GM18951 (cell line): Measurements from ENCODE around the gene CPB1.

Source experiments
- POLR2A ChIP-seq: IDR thresholded peaks from 4 replicates; pipeline ENCODE4 v1.6.1; 2011; ENCODE audit warnings: mild to moderate bottlenecking; ENCODE audit not compliant: insufficient read length, insufficient read depth; ENCODE audit errors: extremely low read depth
- in situ Hi-C: fragments of 300-500 bp; cut with MboI; formaldehyde crosslinking; loops from one replicate; pipeline ENCODE4 v1.12.0; 2022; ENCODE audit warnings: low sequenced_read_pairs, mixed read lengths, inconsistent platforms; ENCODE audit not compliant: unreplicated experiment

Gene CPB1

GRCh38 chr3:148881286-148881685 lies 53.7 kb downstream of the CPB1 start:
- in situ Hi-C loops, result no loop called here

GRCh38 chr3:148882288-148882687 lies 54.7 kb downstream of the CPB1 start:
- in situ Hi-C loops, result no loop called here
- no peak for TF ChIP-seq POLR2A

More at GRCh38 chr3:148881286-148881685, 53.7 kb downstream of the CPB1 start:
- TF ChIP-seq POLR2A, result no peak

- in situ Hi-C loops, result no loop called here
- TF ChIP-seq POLR2A, result no peak
Measured at GRCh38 chr3:148883163-148883562, 55.6 kb downstream of the CPB1 start.

GRCh38 chr3:148884261-148884660 lies 56.6 kb downstream of the CPB1 start:
- in situ Hi-C loops, result no loop called here
- TF ChIP-seq POLR2A, result no peak

GRCh38 chr3:148889828-148890227 lies 62.2 kb downstream of the CPB1 start:
- TF ChIP-seq POLR2A, result no peak
- in situ Hi-C loops, result no loop called here

- TF ChIP-seq POLR2A, result no peak
- in situ Hi-C loops, result no loop called here
Measured at GRCh38 chr3:148896062-148896461, 68.5 kb downstream of the CPB1 start.

- TF ChIP-seq POLR2A, result no peak
- in situ Hi-C loops, result no loop called here
Measured at GRCh38 chr3:148901987-148902791, 74.6 kb downstream of the CPB1 start.

GRCh38 chr3:148903022-148903442 lies 75.4 kb downstream of the CPB1 start:
- in situ Hi-C loops, result no loop called here
- no peak for TF ChIP-seq POLR2A

GRCh38 chr3:148903941-148904340 lies 76.3 kb downstream of the CPB1 start:
- in situ Hi-C loops, result no loop called here
- no peak for TF ChIP-seq POLR2A

GRCh38 chr3:148906667-148907066 lies 79.1 kb downstream of the CPB1 start:
- TF ChIP-seq POLR2A, result no peak
- in situ Hi-C loops, result no loop called here
